Measurements from ENCODE around the gene ADAM17.

GRCh38 chr2:9527995-9528787 lies 27.4 kb downstream of the ADAM17 start:
- TF ChIP-seq CTCF (IDR thresholded peaks at IDR 0.05 in 8 of 11, conservative IDR thresholded peaks at IDR 0.05 in 3 of 11) (no peak), POLR2A (IDR thresholded peaks at IDR 0.05) (no peak), POLR2AphosphoS5 (IDR thresholded peaks at IDR 0.05) (no peak)

Data from spleen (tissue), 7 donors.